ENCODE results near the gene TFR2.

DNA sequence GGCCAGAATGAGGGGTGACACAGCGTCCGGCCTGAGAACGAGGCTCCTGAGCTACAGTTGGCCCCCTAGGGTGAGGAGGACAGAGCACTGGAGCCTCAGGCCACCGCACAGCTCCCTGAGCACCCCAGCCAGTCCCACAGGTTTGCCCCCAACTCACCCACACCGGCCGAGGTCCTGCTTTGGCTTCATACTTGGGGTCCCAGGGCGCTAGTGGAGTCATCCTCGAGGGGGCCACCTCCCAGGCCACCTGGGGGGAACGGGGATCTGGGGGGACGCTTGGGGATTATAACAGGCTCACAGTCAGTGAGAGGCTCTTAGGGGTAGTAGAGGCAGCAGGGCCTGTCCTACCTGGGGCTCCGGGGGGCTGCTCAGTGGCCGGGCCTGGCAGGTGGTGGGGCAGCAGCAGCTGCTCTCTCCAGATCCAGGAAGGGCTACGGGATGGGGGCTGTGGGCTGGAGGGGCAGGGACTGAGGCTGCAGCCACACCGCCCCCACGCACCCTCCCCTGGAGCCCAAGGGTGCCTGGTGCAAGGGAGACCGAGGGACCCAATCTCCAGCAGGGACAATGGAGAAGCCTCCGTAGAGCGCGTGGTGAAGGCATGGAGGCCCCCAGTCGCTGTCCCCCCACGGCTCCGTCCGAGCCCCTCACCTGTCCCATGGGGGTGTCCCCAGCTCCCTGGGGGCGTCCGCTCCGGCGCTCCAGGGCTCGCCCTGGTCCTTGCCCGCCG is 68.2 kb downstream of the TFR2 start:
- TF ChIP-seq YY1 (IDR thresholded peaks at IDR 0.05; ENCODE audit: insufficient read depth, insufficient read length) (no peak), SUZ12 (IDR thresholded peaks at IDR 0.05; ENCODE audit: extremely low read depth, insufficient read depth, insufficient read length) (no peak)
